ENCODE data around the gene RRAD.

The RRAD gene

GRCh38 chr16:66873685-66874055 is 51.7 kb downstream of the RRAD start:
- POLR2A ChIA-PET, result interaction anchor here (1.1 to 1.3 kb wide), 3 partner anchors 17 to 223 kb away, joined by 3 to 13 read pairs (median 4); partner anchors contain the start of gene NAE1
- DNase-seq (ENCODE audit: extremely low spot score), result no peak
- CTCF ChIA-PET, result interaction anchor here (0.5 to 1.6 kb wide), 11 partner anchors 8 to 506 kb away, joined by 3 to 6 read pairs (median 3); no protein-coding TSS in a partner anchor
- TF ChIP-seq ELF4 (IDR thresholded peaks at IDR 0.05), result no peak
- no peak for TF ChIP-seq HDGF (IDR thresholded peaks at IDR 0.05; ENCODE audit: borderline replicate concordance)
- no peak for TF ChIP-seq ZNF384 (IDR thresholded peaks at IDR 0.05)
- TF ChIP-seq ARNT (IDR thresholded peaks at IDR 0.05), result no peak
- TF ChIP-seq FOXA1 (IDR thresholded peaks at IDR 0.05), result no peak
- no peak for TF ChIP-seq CTBP1 (IDR thresholded peaks at IDR 0.05; ENCODE audit: borderline replicate concordance)
- TF ChIP-seq FOXM1 (IDR thresholded peaks at IDR 0.05; ENCODE audit: borderline replicate concordance), result no peak
- TF ChIP-seq SP1 (IDR thresholded peaks at IDR 0.05), result no peak
- TF ChIP-seq PKNOX1 (IDR thresholded peaks at IDR 0.05), result no peak
- TF ChIP-seq BHLHE40 (IDR thresholded peaks at IDR 0.05; ENCODE audit: borderline replicate concordance), result no peak
- no peak for TF ChIP-seq LEF1 (IDR thresholded peaks at IDR 0.05; ENCODE audit: borderline replicate concordance)
- TF ChIP-seq NFRKB (IDR thresholded peaks at IDR 0.05), result no peak
- TF ChIP-seq FOXK2 (IDR thresholded peaks at IDR 0.05), result no peak

- ChIA-PET POLR2A (interaction anchor here (1.1 to 1.3 kb wide), 4 partner anchors 16 to 222 kb away, joined by 3 to 13 read pairs (median 4); partner anchors contain the start of gene NAE1), CTCF (interaction anchor here (0.5 to 1.6 kb wide), 19 partner anchors 8 to 507 kb away, joined by 3 to 6 read pairs (median 3); partner anchors contain the start of genes CDH16 and NAE1)
- DNase-seq (ENCODE audit: extremely low spot score), result peak; percentile 86
- no peak for TF ChIP-seq NFRKB (IDR thresholded peaks at IDR 0.05)
- TF ChIP-seq L3MBTL2 (conservative IDR thresholded peaks at IDR 0.05), result peak; percentile 74
These were observed 52.2 kb downstream of the RRAD start for GRCh38 chr16:66872943-66873684.

GRCh38 chr16:66872559-66872942 is 52.8 kb downstream of the RRAD start:
- TF ChIP-seq SP1 (IDR thresholded peaks at IDR 0.05) (no peak), FOXM1 (IDR thresholded peaks at IDR 0.05; ENCODE audit: borderline replicate concordance) (no peak), FOXA1 (IDR thresholded peaks at IDR 0.05) (no peak), BHLHE40 (IDR thresholded peaks at IDR 0.05; ENCODE audit: borderline replicate concordance) (no peak), L3MBTL2 (conservative IDR thresholded peaks at IDR 0.05) (no peak), ARNT (IDR thresholded peaks at IDR 0.05) (no peak), NFRKB (IDR thresholded peaks at IDR 0.05) (no peak), CTBP1 (IDR thresholded peaks at IDR 0.05; ENCODE audit: borderline replicate concordance) (no peak), PKNOX1 (IDR thresholded peaks at IDR 0.05) (no peak), ELF4 (IDR thresholded peaks at IDR 0.05) (no peak), TARDBP (IDR thresholded peaks at IDR 0.05) (no peak), LEF1 (IDR thresholded peaks at IDR 0.05; ENCODE audit: borderline replicate concordance) (no peak)

GRCh38 chr16:66871840-66872239 is 53.5 kb downstream of the RRAD start:
- DNase-seq (ENCODE audit: extremely low spot score), result no peak
- TF ChIP-seq PKNOX1 (IDR thresholded peaks at IDR 0.05), result no peak
- TF ChIP-seq FOXA1 (IDR thresholded peaks at IDR 0.05), result no peak
- no peak for TF ChIP-seq SUZ12 (IDR thresholded peaks at IDR 0.05)
- no peak for TF ChIP-seq LEF1 (IDR thresholded peaks at IDR 0.05; ENCODE audit: borderline replicate concordance)
- TF ChIP-seq BHLHE40 (IDR thresholded peaks at IDR 0.05; ENCODE audit: borderline replicate concordance), result no peak
- TF ChIP-seq L3MBTL2 (conservative IDR thresholded peaks at IDR 0.05), result no peak
- no peak for TF ChIP-seq FOXM1 (IDR thresholded peaks at IDR 0.05; ENCODE audit: borderline replicate concordance)
- TF ChIP-seq ELF4 (IDR thresholded peaks at IDR 0.05), result no peak
- no peak for TF ChIP-seq NFRKB (IDR thresholded peaks at IDR 0.05)
- no peak for TF ChIP-seq TARDBP (IDR thresholded peaks at IDR 0.05)
- TF ChIP-seq HDGF (IDR thresholded peaks at IDR 0.05; ENCODE audit: borderline replicate concordance), result no peak
- TF ChIP-seq CTBP1 (IDR thresholded peaks at IDR 0.05; ENCODE audit: borderline replicate concordance), result no peak
- TF ChIP-seq ZNF384 (IDR thresholded peaks at IDR 0.05), result no peak
- no peak for TF ChIP-seq ARNT (IDR thresholded peaks at IDR 0.05)
- TF ChIP-seq SP1 (IDR thresholded peaks at IDR 0.05), result no peak
- no peak for TF ChIP-seq FOXK2 (IDR thresholded peaks at IDR 0.05)
- ChIA-PET POLR2A (no interaction called here), CTCF (interaction anchor here (1.4 to 1.6 kb wide), 2 partner anchors 10 to 47 kb away, joined by 4 to 6 read pairs; partner anchors contain the start of gene CDH16)

More at GRCh38 chr16:66872559-66872942, 52.8 kb downstream of the RRAD start:
- DNase-seq (ENCODE audit: extremely low spot score), result no peak
- ChIA-PET CTCF (interaction anchor here (0.6 to 1.6 kb wide), 15 partner anchors 9 to 211 kb away, joined by 3 to 6 read pairs (median 4); partner anchors contain the start of genes CDH16 and NAE1), POLR2A (interaction anchor here (1.1 to 1.3 kb wide), 4 partner anchors 16 to 222 kb away, joined by 3 to 13 read pairs (median 4); partner anchors contain the start of gene NAE1)

Measured in HEK293T (cell line).